Endothelial cell of umbilical vein (primary cell): ENCODE measurements around the gene PLAC1. TPM values are rescaled to one million over a fixed set of nuclear protein-coding genes. Genes with fewer than 3 reads are reported as not detected.

Experiments used
- BruUV-seq: library from RNA; stranded (reverse); fragments of 400-500 nt; replicated peaks from 2 replicates; lab custom pipeline; 2021; lab: Mats Ljungman, UMichigan
- CTCF ChIA-PET: fragments of 300-600, 350-600 bp; sonication (Branson Sonifier 250); formaldehyde crosslinking; loops from one replicate; lab custom pipeline; 2021; ENCODE audit warnings: antibody characterized with exemption, inconsistent platforms; lab: Charles Lee
- POLR2A ChIA-PET: fragments of 300-600, 350-600 bp; sonication (Branson Sonifier 250); formaldehyde crosslinking; loops from one replicate; lab custom pipeline; 2021; ENCODE audit warnings: antibody characterized with exemption, inconsistent platforms; lab: Charles Lee
- DNase-seq: peaks from one replicate; pipeline ENCODE4 v3.0.0-alpha.2; 2011; ENCODE audit warnings: low read depth, low spot score
- FAIRE-seq: peaks from 2 replicates; lab custom pipeline; 2011; peaks lifted over from hg19 to GRCh38; lab: Jason Lieb, UNC
- H2AFZ ChIP-seq: 2 replicates; pipeline ENCODE4 v1.6.0; 2012; ENCODE audit warnings: low read depth, low read length, control low read depth, inconsistent platforms
- H3K27ac ChIP-seq: 2 replicates; pipeline ENCODE4 v1.5.1; 2011; ENCODE audit warnings: low read depth, mild to moderate bottlenecking, control low read depth, low read length, moderate library complexity; ENCODE audit not compliant: insufficient read depth
- H3K27me3 ChIP-seq, 2 experiments: 2 replicates each; pipeline versions ENCODE4 v1.6.0 to v1.6.1; 2011; ENCODE audit warnings: low read length in 2 of 2, mixed read lengths in 1 of 2; ENCODE audit not compliant: control insufficient read depth in 2 of 2, insufficient read depth in 2 of 2
- H3K36me3 ChIP-seq, 2 experiments: 2 replicates in 1 of 2; 3 replicates in 1 of 2; pipeline ENCODE4 v1.5.1; 2011; ENCODE audit warnings: low read length in 2 of 2, mild to moderate bottlenecking in 1 of 2, moderate library complexity in 1 of 2; ENCODE audit not compliant: control insufficient read depth in 2 of 2, insufficient read depth in 2 of 2; ENCODE audit errors: extremely low read depth in 1 of 2
- H3K4me1 ChIP-seq: 3 replicates; pipeline ENCODE4 v1.5.1; 2011; ENCODE audit warnings: mild to moderate bottlenecking, low read length; ENCODE audit not compliant: control insufficient read depth, insufficient read depth; ENCODE audit errors: extremely low read depth
- H3K4me2 ChIP-seq: 2 replicates; pipeline ENCODE4 v1.6.1; 2011; ENCODE audit warnings: low read length, control low read depth, mixed read lengths; ENCODE audit not compliant: insufficient read depth
- H3K4me3 ChIP-seq, 3 experiments: fragments of 200-600 bp in 1 of 3; sonication (generic), shearing (Covaris generic) in 1 of 3; replicated peaks in 1 of 3; 2 replicates each; pipeline ENCODE4 v1.5.1; 2011 to 2016; ENCODE audit warnings: control low read depth in 3 of 3, low read length in 3 of 3, mild to moderate bottlenecking in 2 of 3, inconsistent platforms in 1 of 3, low read depth in 1 of 3, moderate library complexity in 1 of 3; ENCODE audit not compliant: insufficient read depth in 1 of 3
- H3K79me2 ChIP-seq: 2 replicates; pipeline ENCODE4 v1.6.0; 2012; ENCODE audit warnings: low read length, inconsistent platforms; ENCODE audit not compliant: control insufficient read depth, insufficient read depth
- H3K9ac ChIP-seq: replicated peaks from 2 replicates; pipeline ENCODE3; 2011; ENCODE audit warnings: low read length, control low read depth; ENCODE audit not compliant: insufficient read depth; ENCODE audit errors: extremely low read depth
- H3K9me1 ChIP-seq: replicated peaks from 3 replicates; pipeline ENCODE4 v1.6.0; 2011; ENCODE audit warnings: mild to moderate bottlenecking, low read length; ENCODE audit not compliant: control insufficient read depth, insufficient read depth; ENCODE audit errors: extremely low read depth
- H3K9me3 ChIP-seq: replicated peaks from 2 replicates; pipeline ENCODE4 v1.5.1; 2012; ENCODE audit warnings: low read length, inconsistent platforms; ENCODE audit not compliant: control insufficient read depth, insufficient read depth
- H4K20me1 ChIP-seq: replicated peaks from 2 replicates; pipeline ENCODE3; 2011; ENCODE audit warnings: mild to moderate bottlenecking, low read length; ENCODE audit not compliant: control insufficient read depth, insufficient read depth; ENCODE audit errors: extremely low read depth
- EZH2 ChIP-seq: IDR thresholded peaks from 2 replicates; pipeline ENCODE4 v1.6.1; 2012; ENCODE audit warnings: borderline replicate concordance, low read depth, mild to moderate bottlenecking, moderate library complexity, low read length, inconsistent platforms; ENCODE audit not compliant: severe bottlenecking
- JUN ChIP-seq: IDR thresholded peaks from 2 replicates; pipeline ENCODE4 v1.6.1; 2011; ENCODE audit warnings: borderline replicate concordance, low read depth; ENCODE audit not compliant: insufficient read length, insufficient read depth
- dilution Hi-C: fragments of 300-500 bp; cut with MboI; formaldehyde crosslinking; loops from one replicate; pipeline ENCODE4 v1.15.0; 2019; ENCODE audit warnings: low sequenced_read_pairs; ENCODE audit not compliant: extremely low pct_ligation_motif_present
- intact Hi-C: fragments of 100-400 bp; cut with micrococcal nuclease; formaldehyde crosslinking; loops from one replicate; pipeline ENCODE4 v1.10.0; 2022
- polyA plus RNA-seq, 4 experiments: library from polyadenylated mRNA; depleted of rRNA in 3 of 4; stranded (reverse) in 3 of 4; unstranded in 1 of 4; fragments of >200 nt; gene quantifications; 2 replicates each; pipeline versions ENCODE4 v1.2.1 to v1.2.3, GENCODE V29; 2011 to 2012; ENCODE audit warnings: missing spikeins in 1 of 4
- total RNA-seq: library from RNA; stranded (reverse); gene quantifications from 2 replicates; pipeline ENCODE4 v1.2.3, GENCODE V29; 2021

Gene PLAC1
- total and polyA plus RNA-seq, 2 donors (not counting 3 experiments of a cell fraction or from before 2014, with no cell fraction given) = 0.58 to 2.4 TPM

- H3K9me1 ChIP-seq = no peaks in the 10 kb centered on the region
- H3K79me2 ChIP-seq = no peaks in the 10 kb centered on the region
- no peaks in the 10 kb centered on the region for H3K36me3 ChIP-seq
- peak; percentile 78 for FAIRE-seq
- H3K9me3 ChIP-seq = no peaks in the 10 kb centered on the region
- no TSS peak for BruUV-seq
- intact Hi-C loops (no loop called here), dilution Hi-C loops (no loop called here)
- ChIA-PET POLR2A (no interaction called here), CTCF (no interaction called here)
- peak overlapping the region; percentile 7 for H3K27ac ChIP-seq
- TF ChIP-seq EZH2 (no peak), JUN (peak; percentile 38)
- H3K4me3 ChIP-seq = no peak overlapping the region
- H3K4me2 ChIP-seq = no peak overlapping the region
- peaks cover 20% of the 10 kb centered on the region for H3K4me1 ChIP-seq
- no peaks in the 10 kb centered on the region for H3K27me3 ChIP-seq
- no peak overlapping the region for H2AFZ ChIP-seq
- H3K9ac ChIP-seq = no peak overlapping the region
- no peaks in the 10 kb centered on the region for H4K20me1 ChIP-seq
- DNase-seq = peak; percentile 51
These were observed 129.3 kb downstream of the PLAC1 start for GRCh38 chrX:134528960-134529359.

- no peaks in the 10 kb centered on the region for H3K79me2 ChIP-seq
- no peaks in the 10 kb centered on the region for H4K20me1 ChIP-seq
- no TSS peak for BruUV-seq
- POLR2A ChIA-PET = no interaction called here
- intact Hi-C loops (no loop called here), dilution Hi-C loops (no loop called here)
- H3K36me3 ChIP-seq = no peaks in the 10 kb centered on the region
- H2AFZ ChIP-seq = no peak overlapping the region
- no peak for TF ChIP-seq EZH2
- DNase-seq (no peak), FAIRE-seq (no peak)
- CTCF ChIA-PET = interaction anchor here (0.8 kb wide), 1 partner anchor 42 kb away, joined by 3 read pairs; no protein-coding TSS in a partner anchor
- H3K4me2 ChIP-seq = no peak overlapping the region
- H3K4me1 ChIP-seq = peaks cover 26% of the 10 kb centered on the region
- no peaks in the 10 kb centered on the region for H3K27me3 ChIP-seq
- no peak overlapping the region for H3K27ac ChIP-seq
- H3K9me1 ChIP-seq = no peaks in the 10 kb centered on the region
- no peak overlapping the region for H3K4me3 ChIP-seq
- no peaks in the 10 kb centered on the region for H3K9me3 ChIP-seq
- H3K9ac ChIP-seq = no peak overlapping the region
These were observed 131.9 kb downstream of the PLAC1 start for GRCh38 chrX:134526399-134526798.
